H1 (cell line): ENCODE results near the gene RTF1. TPM values are rescaled to one million over a fixed set of nuclear protein-coding genes. Genes with fewer than 3 reads are reported as not detected.

Experiments used
- ASH2L ChIP-seq: fragments of 200-600, 300-600 bp; sonication (generic); IDR thresholded peaks from one replicate; pipeline ENCODE4 v1.7.1; 2017; ENCODE audit warnings: low read length
- BCL11A ChIP-seq, 2 experiments: IDR thresholded peaks; one replicate each; pipeline ENCODE4 v1.6.1; 2011; ENCODE audit warnings: low read depth in 2 of 2, low read length in 2 of 2, mild to moderate bottlenecking in 2 of 2
- CTBP2 ChIP-seq: IDR thresholded peaks from 2 replicates; pipeline ENCODE4 v1.7.0; 2011; ENCODE audit warnings: borderline replicate concordance, mild to moderate bottlenecking, moderate library complexity, mixed read lengths, low read length; ENCODE audit not compliant: insufficient read depth, insufficient read length
- CTCF ChIP-seq, 3 experiments: IDR thresholded peaks; 1 replicate in 2 of 3; 2 replicates in 1 of 3; pipeline versions ENCODE4 v1.5.1 to v1.6.1; 2011; ENCODE audit warnings: low read length in 3 of 3, mild to moderate bottlenecking in 3 of 3, inconsistent platforms in 2 of 3, low read depth in 1 of 3, moderate library complexity in 1 of 3; ENCODE audit not compliant: insufficient read depth in 1 of 3; ENCODE audit errors: control extremely low read depth in 1 of 3
- E2F6 ChIP-seq: IDR thresholded peaks from 2 replicates; pipeline ENCODE4 v1.6.1; 2012; ENCODE audit warnings: inconsistent platforms
- HDAC6 ChIP-seq: IDR thresholded peaks from one replicate; pipeline ENCODE4 v1.7.1; 2012; ENCODE audit warnings: low read depth, mild to moderate bottlenecking, inconsistent platforms, low read length, moderate library complexity
- SUZ12 ChIP-seq: fragments of 200-600 bp; sonication (generic); IDR thresholded peaks from 2 replicates; pipeline ENCODE4 v1.6.1; 2012; ENCODE audit warnings: mild to moderate bottlenecking, inconsistent platforms, low read length, moderate library complexity, mixed read lengths
- polyA plus RNA-seq, 7 experiments: library from polyadenylated mRNA; depleted of rRNA in 3 of 7; stranded (reverse) in 5 of 7; unstranded in 2 of 7; fragments of >200 nt in 5 of 7; fragments of 200-250 nt in 2 of 7; gene quantifications; 1 replicate in 5 of 7; 2 replicates in 1 of 7; 4 replicates in 1 of 7; pipeline versions ENCODE4 v1.2.1 to v1.2.3, GENCODE V29; 2011 to 2013; ENCODE audit warnings: missing spikeins in 2 of 7, mixed read lengths in 2 of 7
- total RNA-seq: library from RNA; stranded (reverse); fragmentation: NEBNext Ultra II Directional; extraction: Animal tissue kit (Norgen Biotek cat#: 25700); gene quantifications from 2 replicates; pipeline ENCODE4 v1.2.1, GENCODE V29; 2021

Gene RTF1
- total and polyA plus RNA-seq, 2 of the 8 experiments (the other 6 are each of a cell fraction or from before 2014, with no cell fraction given): 22.6 to 47.7 TPM

DNA sequence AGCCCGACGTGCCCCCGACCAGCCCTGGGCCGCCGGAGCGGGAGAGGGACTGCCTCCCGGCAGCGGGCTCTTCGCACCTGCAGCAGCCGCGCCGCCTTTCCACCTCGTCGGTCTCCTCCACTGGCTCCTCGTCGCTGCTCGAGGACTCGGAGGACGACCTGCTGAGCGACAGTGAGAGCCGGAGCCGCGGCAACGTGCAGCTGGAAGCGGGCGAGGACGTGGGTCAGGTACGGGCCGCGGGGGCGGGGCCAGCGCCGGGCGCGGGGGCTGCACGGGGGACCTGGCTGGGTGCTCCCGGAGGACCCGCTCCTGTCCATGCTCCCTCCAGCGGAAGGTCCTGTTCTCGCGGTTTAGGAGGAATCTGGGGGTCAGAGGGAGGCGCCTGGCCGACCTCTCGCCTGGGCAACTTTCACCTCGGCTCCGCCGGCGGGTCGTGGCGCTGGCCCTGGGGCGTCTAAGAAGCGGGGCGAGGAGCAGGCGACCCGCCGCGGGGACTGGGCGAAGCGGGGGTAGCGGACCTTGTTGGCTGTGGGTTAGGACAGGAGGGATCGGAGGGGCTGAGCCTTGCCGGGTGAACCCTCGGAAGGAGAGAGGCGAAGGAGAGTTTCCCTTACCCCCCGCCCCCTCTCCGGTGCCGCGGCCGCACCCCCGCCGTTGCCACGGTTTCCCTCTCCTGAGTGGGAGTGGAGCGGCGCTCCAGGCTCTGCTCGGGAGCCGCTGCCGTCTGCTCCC, 77.5 kb downstream of the RTF1 start (continued):
- TF ChIP-seq E2F6 (peak; percentile 98), SUZ12 (peak; percentile 80), CTBP2 (peak; percentile 83), HDAC6 (no peak), BCL11A (IDR thresholded peaks at IDR 0.05; ENCODE audit: low read depth in 2 of 2, low read length in 2 of 2) (no peak), CTCF (IDR thresholded peaks at IDR 0.05; ENCODE audit: control extremely low read depth in 1 of 3, insufficient read depth in 1 of 3, low read depth in 1 of 3, low read length in 3 of 3) (peak; percentile 6 to 40 (median 29); a peak in 2 of 4 replicates), ASH2L (no peak)
- TF ChIP-seq, all 59 proteins: peak for 6
